H9 (cell line): Measurements from ENCODE around the gene MATK. TPM values are rescaled to one million over a fixed set of nuclear protein-coding genes. Genes with fewer than 3 reads are reported as not detected.

ENCODE experiments used
- DNase-seq: peaks from one replicate; pipeline ENCODE4 v3.0.0-alpha.2; 2017
- H2AFZ ChIP-seq: one replicate; pipeline ENCODE4 v1.6.1; 2013; ENCODE audit warnings: mild to moderate bottlenecking, low read length, control low read depth, moderate library complexity
- H2AK5ac ChIP-seq: 2 replicates; pipeline ENCODE4 v1.6.1; 2013; ENCODE audit warnings: low read length, control low read depth, mixed read lengths; ENCODE audit not compliant: insufficient read length
- H2BK120ac ChIP-seq: one replicate; pipeline ENCODE4 v1.6.1; 2013; ENCODE audit warnings: low read depth, mild to moderate bottlenecking, low read length, control low read depth, inconsistent platforms; ENCODE audit not compliant: poor library complexity, severe bottlenecking
- H2BK12ac ChIP-seq: 2 replicates; pipeline ENCODE4 v1.6.1; 2013; ENCODE audit warnings: low read length, control low read depth, mixed read lengths, low read depth; ENCODE audit not compliant: insufficient read length
- H2BK15ac ChIP-seq: 2 replicates; pipeline ENCODE4 v1.6.1; 2013; ENCODE audit warnings: low read depth, low read length, control low read depth
- H2BK20ac ChIP-seq: one replicate; pipeline ENCODE4 v1.6.1; 2013; ENCODE audit warnings: low read depth, mild to moderate bottlenecking, low read length, control low read depth, inconsistent platforms; ENCODE audit not compliant: poor library complexity, severe bottlenecking
- H2BK5ac ChIP-seq: 2 replicates; pipeline ENCODE4 v1.6.1; 2013; ENCODE audit warnings: low read length, control low read depth, mixed read lengths; ENCODE audit not compliant: insufficient read length
- H3K14ac ChIP-seq: 2 replicates; pipeline ENCODE4 v1.6.1; 2013; ENCODE audit warnings: low read length, control low read depth; ENCODE audit not compliant: insufficient read depth
- H3K18ac ChIP-seq: 2 replicates; pipeline ENCODE4 v1.6.1; 2013; ENCODE audit warnings: low read depth, mild to moderate bottlenecking, mixed read lengths, low read length, control low read depth; ENCODE audit not compliant: insufficient read length
- H3K23ac ChIP-seq: 2 replicates; pipeline ENCODE4 v1.6.1; 2013; ENCODE audit warnings: low read length, control low read depth, mixed read lengths, low read depth; ENCODE audit not compliant: insufficient read length
- H3K23me2 ChIP-seq: 2 replicates; pipeline ENCODE4 v1.6.1; 2013; ENCODE audit warnings: low read depth, mild to moderate bottlenecking, mixed read lengths, low read length, control low read depth; ENCODE audit not compliant: insufficient read length, poor library complexity, severe bottlenecking
- H3K27ac ChIP-seq: 2 replicates; pipeline ENCODE4 v1.5.1; 2013; ENCODE audit warnings: low read length, control low read depth, mixed read lengths, low read depth; ENCODE audit not compliant: insufficient read length
- H3K27me3 ChIP-seq: 2 replicates; pipeline ENCODE4 v1.6.1; 2013; ENCODE audit warnings: low read length, control low read depth, inconsistent platforms; ENCODE audit not compliant: insufficient read depth
- H3K4ac ChIP-seq: 2 replicates; pipeline ENCODE4 v1.6.1; 2013; ENCODE audit warnings: low read depth, mild to moderate bottlenecking, control low read depth, inconsistent platforms, low read length, moderate library complexity
- H3K4me1 ChIP-seq: 2 replicates; pipeline ENCODE4 v1.6.1; 2013; ENCODE audit warnings: low read length, control low read depth, inconsistent platforms; ENCODE audit not compliant: insufficient read depth
- H3K4me2 ChIP-seq: 2 replicates; pipeline ENCODE4 v1.6.1; 2013; ENCODE audit warnings: low read length, control low read depth, mixed read lengths; ENCODE audit not compliant: insufficient read length, insufficient read depth
- H3K56ac ChIP-seq: 2 replicates; pipeline ENCODE4 v1.6.1; 2013; ENCODE audit warnings: low read depth, mild to moderate bottlenecking, mixed read lengths, low read length, control low read depth; ENCODE audit not compliant: insufficient read length
- H3K79me1 ChIP-seq: 2 replicates; pipeline ENCODE4 v1.6.1; 2013; ENCODE audit warnings: low read depth, mild to moderate bottlenecking, moderate library complexity, low read length, control low read depth, inconsistent platforms; ENCODE audit not compliant: insufficient read depth, poor library complexity, severe bottlenecking
- H3K79me2 ChIP-seq: 2 replicates; pipeline ENCODE4 v1.6.1; 2013; ENCODE audit warnings: low read length, control low read depth, inconsistent platforms; ENCODE audit not compliant: insufficient read depth
- H3K9ac ChIP-seq: 2 replicates; pipeline ENCODE4 v1.6.1; 2013; ENCODE audit warnings: low read length, control low read depth, mixed read lengths; ENCODE audit not compliant: insufficient read length; ENCODE audit errors: extremely low read depth
- H3K9me3 ChIP-seq: one replicate; pipeline ENCODE4 v1.6.1; 2013; ENCODE audit warnings: low read depth, low read length, inconsistent platforms; ENCODE audit not compliant: control insufficient read depth
- H3T11ph ChIP-seq: one replicate; pipeline ENCODE4 v1.6.1; 2013; ENCODE audit warnings: mild to moderate bottlenecking, low read length, control low read depth, inconsistent platforms
- H4K20me1 ChIP-seq: one replicate; pipeline ENCODE4 v1.6.1; 2013; ENCODE audit not compliant: control insufficient read depth, insufficient read length, insufficient read depth
- H4K5ac ChIP-seq: 2 replicates; pipeline ENCODE4 v1.6.1; 2013; ENCODE audit warnings: low read depth, mild to moderate bottlenecking, mixed read lengths, low read length, control low read depth; ENCODE audit not compliant: insufficient read length
- H4K8ac ChIP-seq: replicated peaks from 2 replicates; pipeline ENCODE4 v1.6.1; 2013; ENCODE audit warnings: low read length, control low read depth, mixed read lengths, low read depth; ENCODE audit not compliant: insufficient read length
- H4K91ac ChIP-seq: 2 replicates; pipeline ENCODE4 v1.6.1; 2013; ENCODE audit warnings: low read depth, mild to moderate bottlenecking, moderate library complexity, mixed read lengths, low read length, control low read depth; ENCODE audit not compliant: insufficient read length
- H3K27ac Mint-ChIP-seq, 3 experiments: 2 replicates in 2 of 3; 3 replicates in 1 of 3; pipeline ENCODE4 v1.8.0; 2020 to 2021; ENCODE audit warnings: mixed read lengths in 3 of 3, mild to moderate bottlenecking in 1 of 3, moderate library complexity in 1 of 3
- H3K27me3 Mint-ChIP-seq: 2 replicates; pipeline ENCODE4 v1.8.0; 2021; ENCODE audit warnings: low read depth, mild to moderate bottlenecking, moderate library complexity, mixed read lengths
- H3K36me3 Mint-ChIP-seq, 3 experiments: 2 replicates in 2 of 3; 3 replicates in 1 of 3; pipeline ENCODE4 v1.8.0; 2020 to 2021; ENCODE audit warnings: low read depth in 3 of 3, mixed read lengths in 3 of 3; ENCODE audit not compliant: insufficient read depth in 1 of 3
- H3K4me1 Mint-ChIP-seq, 2 experiments: 2 replicates each; pipeline ENCODE4 v1.8.0; 2020; ENCODE audit warnings: mixed read lengths in 2 of 2
- H3K4me3 Mint-ChIP-seq, 2 experiments: 2 replicates in 1 of 2; 3 replicates in 1 of 2; pipeline ENCODE4 v1.8.0; 2020 to 2021; ENCODE audit warnings: mild to moderate bottlenecking in 2 of 2, mixed read lengths in 2 of 2, moderate library complexity in 1 of 2
- H3K9me3 Mint-ChIP-seq, 2 experiments: 2 replicates in 1 of 2; 3 replicates in 1 of 2; pipeline ENCODE4 v1.8.0; 2020; ENCODE audit warnings: mild to moderate bottlenecking in 2 of 2, mixed read lengths in 2 of 2, moderate library complexity in 1 of 2
- WGBS: extraction: QIAGEN DNeasy Blood & Tissue Kit; methylation state at CpG from one replicate; pipeline ENCODE4 v1.1.7; 2013; ENCODE audit warnings: missing lambda C conversion rate, low lambda C conversion rate, mixed read lengths; ENCODE audit not compliant: insufficient read length; ENCODE audit errors: extremely low coverage; 5-methylcytosine and 5-hydroxymethylcytosine counted together
- total RNA-seq: library from RNA; stranded (reverse); gene quantifications from 2 replicates; pipeline ENCODE4 v1.2.1, GENCODE V29; 2021
- TF ChIP-seq, protein P1 (sequence below): fragments of 200-600 bp; sonication (generic); conservative IDR thresholded peaks from 3 replicates; pipeline ENCODE4 v1.8.0; 2021; ENCODE audit warnings: antibody characterized with exemption, mild to moderate bottlenecking

MATK gene
- total RNA-seq, 1 experiment from 2014 or later, result 13.5 TPM

DNA sequence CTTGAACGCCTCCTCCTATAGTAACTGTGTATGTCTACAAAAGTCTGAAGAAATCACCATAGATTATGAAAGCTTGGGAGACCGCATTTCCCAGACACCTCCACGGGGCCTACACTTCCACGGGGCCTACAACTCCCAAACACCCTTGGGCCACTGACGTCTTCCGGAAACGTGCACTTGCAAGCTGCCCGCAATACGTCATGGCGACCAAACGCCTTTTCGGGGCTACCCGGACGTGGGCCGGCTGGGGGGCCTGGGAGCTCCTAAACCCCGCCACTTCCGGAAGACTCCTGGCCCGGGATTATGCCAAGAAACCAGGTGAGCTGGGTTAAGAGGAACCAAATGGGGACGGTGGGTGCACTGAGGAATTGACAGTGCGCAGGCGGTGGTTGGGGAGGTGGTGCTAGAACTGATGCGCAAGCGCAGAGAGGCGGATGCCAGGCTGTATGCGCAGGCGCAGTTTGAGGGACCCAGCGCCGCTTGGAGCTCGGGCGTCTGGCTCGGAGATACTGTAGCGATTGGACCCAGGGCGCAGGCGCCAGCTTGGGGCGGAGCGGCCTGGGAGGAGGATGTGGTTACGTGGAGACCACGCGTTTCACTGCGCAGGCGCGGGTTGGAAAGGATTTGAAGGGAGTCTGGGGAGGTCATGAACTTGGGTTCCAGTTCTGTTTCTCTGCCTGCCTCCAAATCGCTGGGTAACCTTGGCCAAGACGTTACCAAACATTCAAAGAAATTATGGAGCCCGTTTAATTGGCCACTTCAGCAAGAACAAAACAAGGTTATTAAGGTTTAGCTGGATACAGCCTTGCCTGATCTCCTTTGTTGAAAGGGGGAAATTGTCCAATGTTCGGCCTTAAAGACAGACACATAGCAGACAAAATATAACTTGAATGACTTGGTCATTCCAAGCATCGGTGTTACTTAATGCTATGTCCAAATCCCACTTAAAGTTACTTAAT, 23.4 kb downstream of the MATK start, which contains the start of gene MRPL54:
TSS of gene MRPL54 (plus strand) at position 182 of the 959 bp plus-strand sequence. CDS start at position 201, 19 bp downstream.
- no peaks in the 10 kb centered on the region for H3K27me3 ChIP-seq
- Mint-ChIP-seq H3K4me3 (peak within 1 kb of the TSS; percentile 92 to 96), H3K27ac (peak within 1 kb of the TSS; percentile 96 to 99 (median 98)), H3K4me1 (peaks cover 4 to 14% of the 10 kb centered on the region in 2 experiments; a peak in 3 of 4 replicates), H3K9me3 (no peaks in the 10 kb centered on the region; a peak in 1 of 5 replicates), H3K27me3 (no peaks in the 10 kb centered on the region), H3K36me3 (peaks cover 3 to 25% (median 19%) of the 10 kb centered on the region in 3 experiments; a peak in 5 of 7 replicates)
- no peak within 1 kb of the TSS for H3K4ac ChIP-seq
- no peak within 1 kb of the TSS for H2BK15ac ChIP-seq
- no peak within 1 kb of the TSS for H3K23ac ChIP-seq
- H4K20me1 ChIP-seq, result no peaks in the 10 kb centered on the region
- no peak within 1 kb of the TSS for H3T11ph ChIP-seq
- H3K79me2 ChIP-seq, result no peaks in the 10 kb centered on the region
- H3K9ac ChIP-seq, result peak within 1 kb of the TSS; percentile 62
- TF ChIP-seq, protein P1, sequence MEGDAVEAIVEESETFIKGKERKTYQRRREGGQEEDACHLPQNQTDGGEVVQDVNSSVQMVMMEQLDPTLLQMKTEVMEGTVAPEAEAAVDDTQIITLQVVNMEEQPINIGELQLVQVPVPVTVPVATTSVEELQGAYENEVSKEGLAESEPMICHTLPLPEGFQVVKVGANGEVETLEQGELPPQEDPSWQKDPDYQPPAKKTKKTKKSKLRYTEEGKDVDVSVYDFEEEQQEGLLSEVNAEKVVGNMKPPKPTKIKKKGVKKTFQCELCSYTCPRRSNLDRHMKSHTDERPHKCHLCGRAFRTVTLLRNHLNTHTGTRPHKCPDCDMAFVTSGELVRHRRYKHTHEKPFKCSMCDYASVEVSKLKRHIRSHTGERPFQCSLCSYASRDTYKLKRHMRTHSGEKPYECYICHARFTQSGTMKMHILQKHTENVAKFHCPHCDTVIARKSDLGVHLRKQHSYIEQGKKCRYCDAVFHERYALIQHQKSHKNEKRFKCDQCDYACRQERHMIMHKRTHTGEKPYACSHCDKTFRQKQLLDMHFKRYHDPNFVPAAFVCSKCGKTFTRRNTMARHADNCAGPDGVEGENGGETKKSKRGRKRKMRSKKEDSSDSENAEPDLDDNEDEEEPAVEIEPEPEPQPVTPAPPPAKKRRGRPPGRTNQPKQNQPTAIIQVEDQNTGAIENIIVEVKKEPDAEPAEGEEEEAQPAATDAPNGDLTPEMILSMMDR, result no peak
- no peak within 1 kb of the TSS for H4K5ac ChIP-seq
- peak within 1 kb of the TSS; percentile 81 for H3K4me2 ChIP-seq
- H3K14ac ChIP-seq, result peak within 1 kb of the TSS; percentile 94
- no peak within 1 kb of the TSS for H2BK20ac ChIP-seq
- WGBS, result no CpG with 5 or more reads among the region's 47 CpGs
- H3K23me2 ChIP-seq, result peaks cover 4% of the 10 kb centered on the region
- H3K56ac ChIP-seq, result no peak within 1 kb of the TSS
- no peaks in the 10 kb centered on the region for H3K9me3 ChIP-seq
- H2BK5ac ChIP-seq, result no peak within 1 kb of the TSS
- H2BK12ac ChIP-seq, result no peak within 1 kb of the TSS
- no peaks in the 10 kb centered on the region for H3K4me1 ChIP-seq
- H3K79me1 ChIP-seq, result peaks cover 5% of the 10 kb centered on the region
- H2AFZ ChIP-seq, result peak within 1 kb of the TSS; percentile 56
- H4K8ac ChIP-seq, result no peak within 1 kb of the TSS
- H4K91ac ChIP-seq, result no peak within 1 kb of the TSS
- peak within 1 kb of the TSS; percentile 95 for H3K18ac ChIP-seq
- no peak within 1 kb of the TSS for H2AK5ac ChIP-seq
- no peak within 1 kb of the TSS for H2BK120ac ChIP-seq
- DNase-seq, result peak; percentile 99
- no peak within 1 kb of the TSS for H3K27ac ChIP-seq
